K562 (cell line): ENCODE results near the gene AQP6. TPM values are rescaled to one million over a fixed set of nuclear protein-coding genes. Genes with fewer than 3 reads are reported as not detected.

ENCODE experiments used
- CHCHD3 ChIP-seq: fragments of 250-450 bp; sonication (Bioruptor Pico); IDR thresholded peaks from 2 replicates; pipeline ENCODE4 v2.1.2; 2022; ENCODE audit warnings: mild to moderate bottlenecking
- CHD4 ChIP-seq: fragments of 200-600 bp; sonication (generic); IDR thresholded peaks from 3 replicates; pipeline ENCODE4 v1.6.1; 2012; ENCODE audit warnings: low read depth, mild to moderate bottlenecking, mixed read lengths, low read length, inconsistent platforms; ENCODE audit not compliant: insufficient read depth, insufficient replicate concordance, poor library complexity, severe bottlenecking
- GATA2 ChIP-seq: sonication (generic); formaldehyde crosslinking; IDR thresholded peaks from 2 replicates; pipeline ENCODE4 v1.4.0; 2020; ENCODE audit warnings: mild to moderate bottlenecking, missing genetic modification reagents
- MNT ChIP-seq, 2 experiments: fragments of 450-650 bp; conservative IDR thresholded peaks; 2 replicates each; pipeline ENCODE4 v1.6.1; 2017; ENCODE audit warnings: mild to moderate bottlenecking in 2 of 2, moderate library complexity in 2 of 2
- MYC ChIP-seq, 2 experiments: fragments of 250-450 bp in 1 of 2; sonication (Bioruptor Pico) in 1 of 2; IDR thresholded peaks; 2 replicates each; pipeline versions ENCODE4 v1.5.1 to v1.6.1; 2012 to 2021; ENCODE audit warnings: low read depth in 2 of 2, borderline replicate concordance in 1 of 2, improper control_type of control experiment in 1 of 2, low read length in 1 of 2, mild to moderate bottlenecking in 1 of 2, moderate library complexity in 1 of 2
- NEUROD1 ChIP-seq: fragments of 150-350 bp; IDR thresholded peaks from 2 replicates; pipeline ENCODE4 v1.6.1; 2014; ENCODE audit warnings: borderline replicate concordance, low read length, low read depth; ENCODE audit not compliant: partially characterized antibody
- NFE2 ChIP-seq: IDR thresholded peaks from 2 replicates; pipeline ENCODE4 v1.6.1; 2014; ENCODE audit warnings: antibody characterized with exemption, low read depth
- PCBP2 ChIP-seq: fragments of 200-400 bp; formaldehyde crosslinking; IDR thresholded peaks from 2 replicates; pipeline ENCODE4 v1.6.1; 2018; ENCODE audit warnings: low read length, low read depth, mild to moderate bottlenecking, moderate library complexity; ENCODE audit not compliant: poor library complexity, severe bottlenecking
- PHF20 ChIP-seq: fragments of 450-650 bp; IDR thresholded peaks from 2 replicates; pipeline ENCODE4 v1.6.1; 2018; ENCODE audit not compliant: partially characterized antibody
- PPARD ChIP-seq: fragments of 250-450 bp; sonication (Bioruptor Pico); IDR thresholded peaks from 2 replicates; pipeline ENCODE4 v1.8.0; 2022; ENCODE audit warnings: inconsistent platforms, mild to moderate bottlenecking, moderate library complexity
- RBM22 ChIP-seq: fragments of 200-400 bp; formaldehyde crosslinking; IDR thresholded peaks from 2 replicates; pipeline ENCODE4 v1.6.1; 2018; ENCODE audit warnings: low read length, low read depth; ENCODE audit not compliant: poor library complexity, severe bottlenecking
- VEZF1 ChIP-seq: fragments of 200-800 bp; sonication (Bioruptor generic); IDR thresholded peaks from 2 replicates; pipeline ENCODE4 v1.6.1; 2017; ENCODE audit warnings: missing genetic modification characterization, missing compliant biosample characterization
- ZBTB7A ChIP-seq: IDR thresholded peaks from 2 replicates; pipeline ENCODE4 v1.6.1; 2011; ENCODE audit warnings: low read depth, mild to moderate bottlenecking, low read length, moderate library complexity, borderline replicate concordance; ENCODE audit not compliant: control insufficient read depth
- ZNF184 ChIP-seq: sonication (generic); formaldehyde crosslinking; IDR thresholded peaks from 2 replicates; pipeline ENCODE4 v1.5.0; 2020; ENCODE audit warnings: missing genetic modification reagents
- ZNF197 ChIP-seq: fragments of 200-800 bp; sonication (Bioruptor generic); IDR thresholded peaks from 2 replicates; pipeline ENCODE4 v1.6.1; 2016; ENCODE audit warnings: low read depth, missing genetic modification characterization, missing compliant biosample characterization
- ZNF436 ChIP-seq: fragments of 250-450, 450-650 bp; sonication (Bioruptor Pico); formaldehyde crosslinking; IDR thresholded peaks from 2 replicates; pipeline ENCODE4 v1.7.0; 2020; ENCODE audit warnings: mild to moderate bottlenecking
- ZNF57 ChIP-seq: fragments of 450-650 bp; formaldehyde crosslinking; IDR thresholded peaks from 2 replicates; pipeline ENCODE4 v1.4.0; 2020; ENCODE audit warnings: mild to moderate bottlenecking, moderate library complexity
- ZNF589 ChIP-seq: fragments of 200-800 bp; sonication (Bioruptor generic); IDR thresholded peaks from 2 replicates; pipeline ENCODE4 v1.6.1; 2016; ENCODE audit warnings: low read depth, missing genetic modification characterization, missing compliant biosample characterization
- ZNF77 ChIP-seq: fragments of 250-450 bp; sonication (Bioruptor Pico); IDR thresholded peaks from 2 replicates; pipeline ENCODE4 v1.5.0; 2020
- polyA plus RNA-seq, 8 experiments: library from polyadenylated mRNA; depleted of rRNA in 4 of 8; stranded (reverse) in 5 of 8; unstranded in 3 of 8; fragments of >200 nt; fragmentation: Nextera tagmentation in 2 of 8; fragmentation: Illumina TruSeq in 1 of 8; extraction: Ambion mirVana in 2 of 8; extraction: Trizol in 1 of 8; gene quantifications; 2 replicates each; pipeline versions ENCODE4 v1.2.1 to v1.2.3, GENCODE V29; 2011 to 2014; ENCODE audit warnings: inconsistent platforms in 1 of 8, missing spikeins in 1 of 8
- total RNA-seq, 7 experiments: library from RNA; depleted of rRNA in 6 of 7; stranded (reverse); fragments of >200 nt in 6 of 7; fragmentation: Illumina TruSeq in 2 of 7; extraction: Trizol in 2 of 7; gene quantifications; 2 replicates each; pipeline versions ENCODE4 v1.2.1 to v1.2.3, GENCODE V29; 2011 to 2021; ENCODE audit warnings: low replicate concordance in 1 of 7
- TF ChIP-seq, protein P1 (sequence below): fragments of 450-650 bp; IDR thresholded peaks from one replicate; pipeline ENCODE4 v1.6.1; 2018; ENCODE audit warnings: mild to moderate bottlenecking, moderate library complexity; ENCODE audit not compliant: partially characterized antibody
- TF ChIP-seq, protein P2 (sequence below): sonication (generic); formaldehyde crosslinking; IDR thresholded peaks from 2 replicates; pipeline ENCODE4 v1.5.0; 2020; ENCODE audit warnings: missing genetic modification reagents

The AQP6 gene
- total and polyA plus RNA-seq, 9 of the 15 experiments (the other 6 are each of a cell fraction or from before 2014, with no cell fraction given): 0.05 to 0.12 TPM; not detected in 7

DNA sequence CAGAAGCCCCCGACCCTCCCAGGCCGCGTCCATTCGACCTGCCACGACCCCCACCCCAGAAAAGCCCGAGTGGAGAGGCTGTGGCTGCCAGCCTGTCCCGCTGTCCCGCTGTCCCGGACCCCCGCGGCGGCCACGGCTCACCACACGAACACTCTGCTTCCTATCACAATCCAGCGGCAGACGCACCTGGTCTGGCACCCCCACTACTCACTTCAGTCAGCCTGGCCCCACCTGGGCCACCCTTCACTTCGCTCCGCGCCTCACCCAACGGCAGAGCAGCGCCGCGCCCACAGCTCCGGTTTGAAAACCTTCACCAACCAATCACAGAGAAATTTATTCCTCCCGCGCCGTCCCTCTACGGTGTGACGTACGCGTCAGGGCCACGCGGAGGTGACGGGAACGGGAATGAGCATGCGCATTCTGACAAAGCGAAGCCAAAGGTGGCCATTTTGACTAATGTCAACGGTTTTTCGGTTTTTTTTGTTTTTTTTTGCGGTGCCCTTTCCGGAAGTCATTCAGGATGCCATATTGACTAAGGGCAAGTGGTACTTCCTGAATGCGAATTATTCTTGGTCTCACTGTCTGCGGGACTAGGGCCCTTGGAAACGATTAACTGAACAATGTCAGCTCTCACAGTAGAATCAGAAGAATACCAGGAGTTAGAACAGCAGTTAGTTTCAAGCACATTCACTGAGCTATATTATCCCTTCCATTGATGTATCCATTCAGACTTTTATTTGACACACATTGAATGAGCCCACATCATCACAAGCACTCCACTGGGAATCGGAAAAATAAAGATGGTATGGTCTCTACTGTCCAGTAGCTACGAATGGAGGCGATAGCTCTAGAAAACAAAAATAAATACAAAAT, 52.7 kb downstream of the AQP6 start, which contains the start of gene RACGAP1 (continued):
- TF ChIP-seq VEZF1 (CRISPR knock-in tag) (0 out of 2 replicates have a peak, but pooled peaks have one; percentile 32), CHD4 (no peak), ZNF57 (no peak), PPARD (no peak), MYC (IDR thresholded peaks at IDR 0.05; ENCODE audit: low read depth, low read length) (peak; percentile 96), MYC (CRISPR knock-in tag; IDR thresholded peaks at IDR 0.05; ENCODE audit: borderline replicate concordance, low read depth) (0 out of 2 replicates have a peak, but pooled peaks have one; percentile 49), ZBTB7A (peak; percentile 72; the same call in 1 of the 2 replicates), NEUROD1 (peak; percentile 61), ZNF589 (CRISPR knock-in tag) (peak; percentile 49; the same call in 1 of the 2 replicates), ZNF436 (CRISPR knock-in tag) (no peak), ZNF184 (CRISPR knock-in tag) (no peak), RBM22 (no peak), ZNF197 (CRISPR knock-in tag) (peak; percentile 78), ZNF77 (no peak), PCBP2 (no peak), GATA2 (no peak), CHCHD3 (CRISPR knock-in tag) (no peak), PHF20 (peak; percentile 86), NFE2 (no peak), MNT (conservative IDR thresholded peaks at IDR 0.05) (peak; percentile 94 to 96)
- TF ChIP-seq, protein P1, sequence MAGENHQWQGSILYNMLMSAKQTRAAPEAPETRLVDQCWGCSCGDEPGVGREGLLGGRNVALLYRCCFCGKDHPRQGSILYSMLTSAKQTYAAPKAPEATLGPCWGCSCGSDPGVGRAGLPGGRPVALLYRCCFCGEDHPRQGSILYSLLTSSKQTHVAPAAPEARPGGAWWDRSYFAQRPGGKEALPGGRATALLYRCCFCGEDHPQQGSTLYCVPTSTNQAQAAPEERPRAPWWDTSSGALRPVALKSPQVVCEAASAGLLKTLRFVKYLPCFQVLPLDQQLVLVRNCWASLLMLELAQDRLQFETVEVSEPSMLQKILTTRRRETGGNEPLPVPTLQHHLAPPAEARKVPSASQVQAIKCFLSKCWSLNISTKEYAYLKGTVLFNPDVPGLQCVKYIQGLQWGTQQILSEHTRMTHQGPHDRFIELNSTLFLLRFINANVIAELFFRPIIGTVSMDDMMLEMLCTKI: no peak
- TF ChIP-seq, protein P2, sequence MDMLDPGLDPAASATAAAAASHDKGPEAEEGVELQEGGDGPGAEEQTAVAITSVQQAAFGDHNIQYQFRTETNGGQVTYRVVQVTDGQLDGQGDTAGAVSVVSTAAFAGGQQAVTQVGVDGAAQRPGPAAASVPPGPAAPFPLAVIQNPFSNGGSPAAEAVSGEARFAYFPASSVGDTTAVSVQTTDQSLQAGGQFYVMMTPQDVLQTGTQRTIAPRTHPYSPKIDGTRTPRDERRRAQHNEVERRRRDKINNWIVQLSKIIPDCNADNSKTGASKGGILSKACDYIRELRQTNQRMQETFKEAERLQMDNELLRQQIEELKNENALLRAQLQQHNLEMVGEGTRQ (CRISPR knock-in tag): peak; percentile 69
